ENCODE measurements around the gene NMB. TPM values are rescaled to one million over a fixed set of nuclear protein-coding genes. Genes with fewer than 3 reads are reported as not detected.

Gene NMB
- total RNA-seq, 4 donors from 2014 or later = 12.9 to 43.4 (median 23.5) TPM

GRCh38 chr15:84634228-84634837, 23.7 kb downstream of the NMB start:
- peaks cover 0 to 2% of the 10 kb centered on the region in 2 donors for H3K36me3 ChIP-seq
- peak overlapping the region; percentile 89 to 93 (median 91) for H3K27ac ChIP-seq
- H3K4me1 ChIP-seq = peaks cover 33 to 36% of the 10 kb centered on the region in 2 donors
- H3K27me3 ChIP-seq = no peaks in the 10 kb centered on the region
- DNase-seq = no peak
- whole genome bisulfite sequencing, 2 donors = 32 to 33% methylated on average over 22 to 23 of the region's 23 CpGs
- TF ChIP-seq POLR2A (IDR thresholded peaks at IDR 0.05) = no peak
- TF ChIP-seq, protein P1, sequence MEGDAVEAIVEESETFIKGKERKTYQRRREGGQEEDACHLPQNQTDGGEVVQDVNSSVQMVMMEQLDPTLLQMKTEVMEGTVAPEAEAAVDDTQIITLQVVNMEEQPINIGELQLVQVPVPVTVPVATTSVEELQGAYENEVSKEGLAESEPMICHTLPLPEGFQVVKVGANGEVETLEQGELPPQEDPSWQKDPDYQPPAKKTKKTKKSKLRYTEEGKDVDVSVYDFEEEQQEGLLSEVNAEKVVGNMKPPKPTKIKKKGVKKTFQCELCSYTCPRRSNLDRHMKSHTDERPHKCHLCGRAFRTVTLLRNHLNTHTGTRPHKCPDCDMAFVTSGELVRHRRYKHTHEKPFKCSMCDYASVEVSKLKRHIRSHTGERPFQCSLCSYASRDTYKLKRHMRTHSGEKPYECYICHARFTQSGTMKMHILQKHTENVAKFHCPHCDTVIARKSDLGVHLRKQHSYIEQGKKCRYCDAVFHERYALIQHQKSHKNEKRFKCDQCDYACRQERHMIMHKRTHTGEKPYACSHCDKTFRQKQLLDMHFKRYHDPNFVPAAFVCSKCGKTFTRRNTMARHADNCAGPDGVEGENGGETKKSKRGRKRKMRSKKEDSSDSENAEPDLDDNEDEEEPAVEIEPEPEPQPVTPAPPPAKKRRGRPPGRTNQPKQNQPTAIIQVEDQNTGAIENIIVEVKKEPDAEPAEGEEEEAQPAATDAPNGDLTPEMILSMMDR (IDR thresholded peaks at IDR 0.05) = no peak
- intact Hi-C loops (cut with DNase I) = no loop called here
- H3K4me3 ChIP-seq (replicated peaks in 1 of 3) = peak overlapping the region; percentile 17 to 52 (median 35)
- H3K9me3 ChIP-seq = no peaks in the 10 kb centered on the region

DNA sequence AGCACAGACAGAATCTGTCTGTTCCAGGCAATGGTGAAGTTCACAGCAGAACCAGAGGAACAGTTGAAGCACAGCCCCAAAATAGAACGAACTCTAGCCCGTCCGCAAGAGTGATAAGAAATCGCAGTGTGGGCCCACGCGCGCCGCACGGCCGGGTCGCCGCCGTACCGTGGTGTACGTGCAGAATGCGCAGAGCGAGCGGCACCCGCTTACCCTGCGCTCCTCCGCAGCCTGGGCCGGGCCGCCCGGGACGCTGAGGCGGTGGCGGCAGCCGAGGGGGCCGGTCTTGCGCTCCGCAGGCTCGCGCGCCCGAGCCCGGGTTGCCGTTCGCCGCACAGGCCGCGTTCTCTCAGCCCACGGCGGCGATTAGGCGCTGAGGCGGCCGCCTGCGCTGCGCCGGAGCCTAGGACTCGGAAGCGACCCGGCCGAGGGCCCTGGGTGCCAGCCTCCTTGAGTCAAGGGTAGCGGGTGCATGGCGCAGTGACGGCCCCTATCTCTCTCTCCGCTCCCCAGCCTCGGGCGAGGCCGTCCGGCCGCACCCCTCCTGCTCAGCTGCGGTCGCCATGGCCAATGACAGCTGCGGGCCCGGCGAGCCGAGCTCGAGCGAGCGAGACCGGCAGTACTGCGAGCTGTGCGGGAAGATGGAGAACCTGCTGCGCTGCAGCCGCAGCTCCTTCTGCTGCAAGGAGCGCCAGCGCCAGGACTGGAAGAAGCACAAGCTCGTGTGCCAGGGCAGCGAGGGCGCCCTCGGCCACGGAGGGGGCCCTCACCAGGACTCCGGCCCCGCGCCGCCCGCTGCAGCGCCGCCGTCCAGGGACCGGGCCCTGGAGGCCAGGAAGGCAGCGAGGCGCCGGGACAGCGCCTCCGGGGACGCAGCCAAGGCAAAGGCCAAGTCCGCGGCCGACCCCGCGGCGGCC, 24.4 kb downstream of the NMB start:
- peak; percentile 66 to 71 for DNase-seq
- Histone ChIP-seq H3K36me3 (no peaks in the 10 kb centered on the region), H3K4me1 (peaks cover 33 to 36% of the 10 kb centered on the region in 2 donors), H3K9me3 (no peaks in the 10 kb centered on the region), H3K27me3 (no peaks in the 10 kb centered on the region), H3K27ac (peak overlapping the region; percentile 89 to 93 (median 91)), H3K4me3 (replicated peaks in 1 of 3) (peak overlapping the region; percentile 17 to 52 (median 35))
- intact Hi-C loops (cut with DNase I) = no loop called here
- 0 to 1% methylated on average over 31 to 42 of the region's 105 CpGs for WGBS, 2 donors
- TF ChIP-seq, protein P1 (IDR thresholded peaks at IDR 0.05) = no peak
- peak in 1 of 2 donors; percentile 27 for TF ChIP-seq POLR2A (IDR thresholded peaks at IDR 0.05)

DNA sequence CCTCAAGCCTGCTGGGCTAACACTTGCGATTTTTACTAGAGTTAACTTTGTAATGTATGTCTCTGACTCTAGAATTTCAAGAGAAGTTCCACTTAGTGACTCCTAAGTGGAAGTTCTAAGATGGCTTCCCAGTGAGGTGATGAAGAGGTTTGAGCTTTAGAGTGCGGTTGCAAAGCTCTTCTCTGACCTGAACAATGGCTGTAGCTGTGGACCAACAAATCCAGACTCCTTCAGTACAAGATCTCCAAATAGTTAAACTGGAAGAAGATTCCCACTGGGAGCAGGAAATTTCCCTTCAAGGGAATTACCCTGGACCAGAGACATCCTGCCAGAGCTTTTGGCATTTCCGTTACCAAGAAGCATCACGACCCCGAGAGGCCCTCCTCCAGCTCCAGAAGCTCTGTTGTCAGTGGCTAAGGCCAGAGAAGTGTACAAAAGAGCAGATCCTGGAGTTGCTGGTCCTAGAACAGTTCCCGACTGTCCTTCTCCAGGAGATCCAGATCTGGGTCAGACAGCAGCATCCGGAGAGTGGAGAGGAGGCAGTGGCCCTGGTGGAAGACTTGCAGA, 26.2 kb downstream of the NMB start:
- peaks cover 27 to 28% of the 10 kb centered on the region in 2 donors for H3K4me1 ChIP-seq
- no peak for DNase-seq
- H3K4me3 ChIP-seq (replicated peaks in 1 of 3) = peak overlapping the region; percentile 31 to 43 (median 32)
- H3K36me3 ChIP-seq = no peaks in the 10 kb centered on the region
- WGBS, 2 donors = 37 to 49% methylated on average over 7 of the region's 7 CpGs
- intact Hi-C loops (cut with DNase I) = no loop called here
- H3K27ac ChIP-seq = peak overlapping the region; percentile 52 to 82 (median 78)
- TF ChIP-seq, protein P1 (IDR thresholded peaks at IDR 0.05) = no peak
- no peak for TF ChIP-seq POLR2A (IDR thresholded peaks at IDR 0.05)
- no peaks in the 10 kb centered on the region for H3K9me3 ChIP-seq
- H3K27me3 ChIP-seq = no peaks in the 10 kb centered on the region

DNA sequence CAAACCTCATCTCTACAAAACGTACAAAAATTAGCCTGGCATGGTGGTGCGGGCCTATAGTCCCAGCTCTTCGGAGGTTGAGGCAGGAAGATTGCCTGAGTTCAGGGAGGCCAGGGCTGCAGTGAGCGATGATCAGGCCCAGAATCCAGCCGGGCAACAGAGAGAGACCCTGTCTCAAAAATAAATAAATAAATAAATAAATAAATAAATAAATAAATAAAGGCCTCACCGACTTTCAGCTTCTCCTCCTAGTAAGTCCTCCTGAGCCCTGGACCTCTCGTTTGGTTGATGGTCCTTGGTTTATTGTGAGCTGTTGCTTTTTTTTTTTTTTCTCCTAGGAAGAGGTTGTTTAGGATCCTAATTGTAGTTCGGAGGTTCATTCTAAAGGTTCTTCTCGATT, 29.0 kb downstream of the NMB start:
- Histone ChIP-seq H3K27me3 (no peaks in the 10 kb centered on the region), H3K9me3 (no peaks in the 10 kb centered on the region), H3K27ac (no peak overlapping the region), H3K4me1 (peaks cover 13 to 19% of the 10 kb centered on the region in 2 donors), H3K4me3 (replicated peaks in 1 of 3) (no peak overlapping the region), H3K36me3 (no peaks in the 10 kb centered on the region)
- WGBS, 2 donors = 92 to 94% methylated on average over 9 of the region's 9 CpGs
- intact Hi-C loops (cut with DNase I) = no loop called here
- TF ChIP-seq POLR2A (IDR thresholded peaks at IDR 0.05) = no peak
- TF ChIP-seq, protein P1 (IDR thresholded peaks at IDR 0.05) = no peak
- no peak for DNase-seq

Measured in thyroid gland (tissue), 4 donors.